Smooth muscle cell of bladder (primary cell): ENCODE results near the gene IQCC. TPM values are rescaled to one million over a fixed set of nuclear protein-coding genes. Genes with fewer than 3 reads are reported as not detected.

Experiments
- total RNA-seq: library from RNA; depleted of rRNA; stranded (reverse); fragments of >200 nt; gene quantifications from 2 replicates; pipeline ENCODE4 v1.2.3, GENCODE V29; 2014

IQCC gene
- 1.0 and 1.3 TPM in 2 replicates for total RNA-seq

DNA sequence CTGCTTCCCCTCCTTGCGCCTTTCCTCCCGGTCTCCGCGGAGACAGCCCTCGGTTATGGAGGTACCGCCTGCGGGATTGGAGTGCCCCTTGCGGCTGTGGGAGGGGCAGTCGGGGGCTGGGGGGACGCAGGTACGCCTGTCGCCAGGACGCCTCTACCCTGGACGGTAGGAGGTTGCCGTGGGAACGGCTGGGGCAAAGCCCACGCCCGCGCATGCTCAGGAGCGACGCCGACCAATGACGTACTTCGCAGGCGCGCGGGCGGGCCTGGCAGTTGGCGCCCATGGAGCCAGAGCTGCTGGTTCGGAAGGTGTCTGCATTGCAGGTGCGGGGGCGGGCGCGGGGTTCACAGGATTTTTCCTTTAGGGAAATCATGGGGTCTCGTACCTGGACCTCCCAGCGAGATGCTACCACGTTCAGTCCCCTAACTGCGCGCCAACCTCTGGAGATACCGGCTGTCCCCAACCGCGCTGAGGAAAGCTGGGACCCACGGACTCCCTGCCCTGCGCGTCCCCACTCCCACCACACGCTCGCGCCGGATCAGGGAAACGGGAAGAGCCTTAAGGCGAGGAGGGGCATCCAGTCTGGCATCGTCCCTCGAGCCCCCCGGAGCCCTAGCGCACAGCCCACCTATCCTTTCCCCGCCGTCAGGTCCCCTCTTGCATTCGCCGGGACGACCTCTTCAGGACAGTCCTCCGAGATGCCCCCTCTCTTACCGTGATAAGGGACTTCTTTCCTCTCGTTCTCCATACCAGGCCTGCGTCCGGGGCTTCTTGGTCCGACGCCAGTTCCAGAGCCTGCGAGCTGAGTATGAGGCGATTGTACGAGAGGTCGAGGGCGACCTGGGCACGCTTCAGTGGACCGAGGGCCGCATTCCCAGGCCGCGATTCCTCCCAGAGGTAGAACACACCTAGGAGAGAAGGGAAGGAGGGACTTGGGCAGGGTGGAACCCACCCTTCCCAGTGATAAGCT lies at the start of gene IQCC:
Gene IQCC, plus strand, starts transcription at position 271 of the 970 bp plus-strand sequence. Its CDS starts 11 bp downstream, at position 282.

DNA sequence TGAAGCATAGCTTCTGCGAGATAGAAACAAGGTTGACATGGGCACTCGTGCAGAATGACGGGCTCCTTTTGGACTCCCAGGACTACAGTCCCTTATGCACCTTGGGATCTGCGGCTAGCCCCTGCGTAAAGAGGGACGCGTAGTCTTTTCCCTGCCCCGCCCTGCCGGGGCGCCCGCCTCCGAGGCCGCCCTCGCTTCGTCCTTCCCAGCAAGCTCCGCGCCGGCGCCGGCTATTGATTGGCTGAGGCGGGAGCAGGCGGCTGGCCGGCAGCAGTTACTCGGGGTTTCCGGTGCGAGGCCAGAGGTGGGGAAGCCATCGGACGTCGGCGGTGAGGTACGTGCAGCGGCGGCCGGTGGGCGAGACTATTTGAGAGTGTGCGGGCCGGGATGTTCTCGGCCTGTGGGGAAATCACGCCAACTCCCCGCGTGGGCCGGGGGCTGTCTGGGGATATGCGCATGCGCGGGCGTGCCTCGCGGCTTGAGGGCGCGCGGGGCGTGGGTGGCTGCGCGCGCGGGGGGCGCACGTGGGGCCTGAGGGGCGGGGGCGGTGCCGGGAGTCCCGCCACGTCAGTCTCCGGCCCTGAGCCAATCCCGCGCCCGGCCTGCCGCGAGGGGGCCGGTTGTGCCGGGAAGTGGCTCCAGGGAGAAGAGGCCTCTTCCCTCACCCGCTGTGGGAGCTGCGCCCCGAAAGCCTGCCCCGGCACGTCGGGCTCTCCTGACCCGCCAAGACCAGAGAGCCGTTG lies 25.9 kb upstream of the IQCC start, which contains the start of gene TXLNA:
Gene TXLNA, plus strand, starts transcription at position 233 of the 743 bp plus-strand sequence. CDS start 671 bp downstream, outside the sequence.

GRCh38 chr1:32200226-32201010 lies 5.1 kb upstream of the IQCC start, which contains the start of gene CCDC28B:
Gene CCDC28B (plus strand): TSS chr1:32200595. CDS start chr1:32201936, 1,341 bp downstream.

DNA sequence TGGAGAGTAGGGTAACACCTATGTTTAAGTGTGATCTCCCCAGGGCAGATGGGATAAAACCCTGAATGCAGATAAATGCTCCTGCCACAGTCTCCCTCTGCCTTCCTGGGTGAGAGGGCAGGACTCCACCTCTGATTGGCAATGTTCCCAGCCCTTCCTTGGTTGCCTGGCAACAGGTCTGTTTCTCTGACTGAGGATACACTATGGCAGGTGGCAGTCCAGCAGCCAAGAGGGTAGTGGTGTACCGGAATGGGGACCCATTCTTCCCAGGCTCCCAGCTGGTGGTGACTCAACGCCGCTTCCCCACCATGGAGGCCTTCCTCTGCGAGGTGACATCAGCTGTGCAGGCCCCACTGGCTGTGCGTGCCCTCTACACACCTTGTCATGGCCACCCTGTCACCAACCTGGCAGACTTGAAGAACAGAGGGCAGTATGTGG lies 3.4 kb downstream of the IQCC start, which contains the start of gene DCDC2B:
Gene DCDC2B, plus strand, starts transcription at position 199 of the 438 bp plus-strand sequence. Its CDS starts 5 bp downstream, at position 204.

GRCh38 chr1:32221980-32222755 lies 16.7 kb downstream of the IQCC start, which contains the start of the genes EIF3I and TMEM234:
Gene EIF3I (plus strand): TSS chr1:32222407. CDS start chr1:32222442, 35 bp downstream.
Gene TMEM234 (minus strand): TSS chr1:32222353. CDS start chr1:32222322, 31 bp downstream.

GRCh38 chr1:32246888-32247273 lies 41.4 kb downstream of the IQCC start, which contains the start of gene FAM167B:
Gene FAM167B (plus strand): TSS chr1:32247222. CDS start chr1:32247422, 200 bp downstream.

DNA sequence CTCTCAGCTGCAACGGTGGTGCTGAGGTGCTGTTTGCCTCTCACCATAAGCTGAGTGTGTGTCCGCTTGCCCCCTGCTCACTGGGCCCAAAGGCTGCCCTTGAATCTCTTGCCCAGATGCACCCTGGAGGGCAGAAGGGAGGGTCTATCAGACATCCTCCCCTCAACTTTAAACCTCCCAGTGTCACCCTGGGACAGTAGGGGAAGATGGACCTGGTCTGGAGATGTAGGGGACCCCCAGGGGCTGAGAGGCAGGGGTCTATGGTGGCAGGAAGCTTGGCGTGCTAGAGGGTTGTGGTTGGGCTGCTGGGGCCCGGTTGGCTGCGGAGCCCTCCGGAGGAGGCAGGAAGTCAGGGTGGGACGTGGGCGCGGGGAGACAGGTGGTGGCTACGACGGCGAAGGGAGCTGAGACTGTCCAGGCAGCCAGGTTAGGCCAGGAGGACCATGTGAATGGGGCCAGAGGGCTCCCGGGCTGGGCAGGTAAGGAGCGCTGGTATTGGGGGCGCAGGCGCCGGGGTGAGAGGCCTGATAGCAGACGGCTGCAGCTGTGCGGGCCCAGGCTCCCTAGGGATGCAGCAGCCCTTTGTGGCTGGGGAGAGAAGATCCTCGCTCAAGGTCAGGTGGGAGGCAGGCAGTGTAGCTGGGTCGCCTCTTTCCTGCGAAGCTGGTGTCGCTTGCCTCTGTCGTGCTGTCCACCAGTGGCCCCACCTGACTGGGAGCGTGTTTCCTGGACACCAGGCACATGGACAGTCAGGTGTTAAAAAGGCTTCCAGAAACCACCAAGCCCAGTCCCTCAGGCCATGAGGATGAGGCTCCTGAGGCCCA lies 45.6 kb downstream of the IQCC start, which contains the start of gene LCK:
Gene LCK, plus strand, starts transcription at position 373 of the 824 bp plus-strand sequence. CDS start 23,065 bp downstream, outside the sequence.

Other genes with a start within 250 kb of the IQCC start
- gene KHDRBS1, start 191.8 kb upstream of the IQCC start, total RNA-seq, result 34.3 and 39.8 TPM in 2 replicates
- 3.6 and 4.6 TPM in 2 replicates for gene TMEM39B, start 132.7 kb upstream of the IQCC start, total RNA-seq
- gene KPNA6, start 97.6 kb upstream of the IQCC start, total RNA-seq, result 22.6 and 29.7 TPM in 2 replicates
- gene TXLNA, start 26.0 kb upstream of the IQCC start, total RNA-seq, result 101 and 107 TPM in 2 replicates
- gene CCDC28B, start 5.1 kb upstream of the IQCC start, total RNA-seq, result 10.3 and 14.2 TPM in 2 replicates
- gene DCDC2B, start 3.4 kb downstream of the IQCC start, total RNA-seq, result under 0.01 TPM in 1 of 2 replicates, not detected in the other
- gene TMEM234, start 16.7 kb downstream of the IQCC start, total RNA-seq, result 19.6 and 20.2 TPM in 2 replicates
- gene EIF3I, start 16.7 kb downstream of the IQCC start, total RNA-seq, result 340 and 378 TPM in 2 replicates
- 0.28 and 0.83 TPM in 2 replicates for gene FAM167B, start 41.6 kb downstream of the IQCC start, total RNA-seq
- not detected in 2 replicates for gene LCK, start 45.6 kb downstream of the IQCC start, total RNA-seq
- gene HDAC1, start 86.4 kb downstream of the IQCC start, total RNA-seq, result 80.1 and 85.1 TPM in 2 replicates
- 16.6 and 25.0 TPM in 2 replicates for gene MARCKSL1, start 130.6 kb downstream of the IQCC start, total RNA-seq
- 0.71 and 1.1 TPM in 2 replicates for gene FAM229A, start 156.8 kb downstream of the IQCC start, total RNA-seq
- gene TSSK3, start 156.9 kb downstream of the IQCC start, total RNA-seq, result 0.43 and 0.65 TPM in 2 replicates
- 56.3 and 58.9 TPM in 2 replicates for gene BSDC1, start 188.8 kb downstream of the IQCC start, total RNA-seq